WERI-Rb-1 (cell line): ENCODE data around the gene FXYD4.

ENCODE experiments used
- DNase-seq: peaks from one replicate; pipeline ENCODE4 v3.0.0-alpha.2; 2020
- H3K27ac ChIP-seq: fragments of 250-450 bp; sonication (Bioruptor Pico); 2 replicates; pipeline ENCODE4 v1.5.1; 2020; ENCODE audit warnings: mild to moderate bottlenecking, moderate library complexity
- H3K27me3 ChIP-seq: fragments of 250-450 bp; sonication (Bioruptor Pico); 2 replicates; pipeline ENCODE4 v1.5.1; 2021; ENCODE audit warnings: mild to moderate bottlenecking, low read depth, moderate library complexity; ENCODE audit not compliant: insufficient read depth, severe bottlenecking
- H3K36me3 ChIP-seq: fragments of 250-450 bp; sonication (Bioruptor Pico); 2 replicates; pipeline ENCODE4 v1.5.1; 2020; ENCODE audit warnings: mild to moderate bottlenecking, moderate library complexity
- H3K4me3 ChIP-seq: 2 replicates; pipeline ENCODE4 v1.5.1; 2011; ENCODE audit warnings: low read depth, mild to moderate bottlenecking, control low read depth, low read length
- H3K9me3 ChIP-seq: fragments of 250-450 bp; sonication (Bioruptor Pico); 2 replicates; pipeline ENCODE4 v1.5.1; 2021; ENCODE audit warnings: mild to moderate bottlenecking, moderate library complexity; ENCODE audit not compliant: severe bottlenecking
- TF ChIP-seq, protein P1 (sequence below): IDR thresholded peaks from 2 replicates; pipeline ENCODE4 v1.5.1; 2011; ENCODE audit warnings: low read depth, mild to moderate bottlenecking, control low read depth, inconsistent platforms, low read length

The FXYD4 gene

DNA sequence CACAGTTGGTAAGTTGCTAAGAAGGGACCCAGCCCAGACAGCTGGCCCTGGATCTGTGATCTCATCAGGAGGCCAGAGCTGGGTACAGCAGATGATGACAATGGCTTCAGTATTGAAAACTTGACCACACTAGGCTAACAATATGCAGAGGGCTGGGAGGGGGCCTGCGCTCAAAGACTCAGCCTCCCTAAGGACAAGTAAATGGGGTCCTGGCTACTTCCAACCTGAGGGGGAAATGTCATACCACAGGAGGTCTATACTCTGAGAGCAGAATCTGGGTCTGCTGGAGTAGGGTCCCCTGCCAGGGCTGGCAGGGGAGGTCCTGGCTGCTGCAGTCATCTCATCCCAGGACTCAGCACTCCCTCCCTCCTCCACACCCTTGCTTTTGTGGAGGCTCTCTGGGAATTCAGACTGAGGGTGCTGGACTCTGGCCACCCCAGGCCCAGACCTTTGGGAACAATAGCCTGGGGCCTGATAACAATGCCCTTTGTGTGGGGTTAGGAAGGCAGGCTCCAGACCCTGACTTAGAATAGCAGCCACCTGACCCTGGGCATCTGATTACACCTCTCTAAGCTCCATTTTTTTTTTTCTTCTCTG lies 1.4 kb downstream of the FXYD4 start:
- TF ChIP-seq, protein P1, sequence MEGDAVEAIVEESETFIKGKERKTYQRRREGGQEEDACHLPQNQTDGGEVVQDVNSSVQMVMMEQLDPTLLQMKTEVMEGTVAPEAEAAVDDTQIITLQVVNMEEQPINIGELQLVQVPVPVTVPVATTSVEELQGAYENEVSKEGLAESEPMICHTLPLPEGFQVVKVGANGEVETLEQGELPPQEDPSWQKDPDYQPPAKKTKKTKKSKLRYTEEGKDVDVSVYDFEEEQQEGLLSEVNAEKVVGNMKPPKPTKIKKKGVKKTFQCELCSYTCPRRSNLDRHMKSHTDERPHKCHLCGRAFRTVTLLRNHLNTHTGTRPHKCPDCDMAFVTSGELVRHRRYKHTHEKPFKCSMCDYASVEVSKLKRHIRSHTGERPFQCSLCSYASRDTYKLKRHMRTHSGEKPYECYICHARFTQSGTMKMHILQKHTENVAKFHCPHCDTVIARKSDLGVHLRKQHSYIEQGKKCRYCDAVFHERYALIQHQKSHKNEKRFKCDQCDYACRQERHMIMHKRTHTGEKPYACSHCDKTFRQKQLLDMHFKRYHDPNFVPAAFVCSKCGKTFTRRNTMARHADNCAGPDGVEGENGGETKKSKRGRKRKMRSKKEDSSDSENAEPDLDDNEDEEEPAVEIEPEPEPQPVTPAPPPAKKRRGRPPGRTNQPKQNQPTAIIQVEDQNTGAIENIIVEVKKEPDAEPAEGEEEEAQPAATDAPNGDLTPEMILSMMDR, result no peak
- H3K4me3 ChIP-seq, result no peak overlapping the region
- H3K27ac ChIP-seq, result no peak overlapping the region
- DNase-seq, result no peak
- H3K36me3 ChIP-seq, result no peaks in the 10 kb centered on the region
- no peaks in the 10 kb centered on the region for H3K9me3 ChIP-seq
- H3K27me3 ChIP-seq, result no peaks in the 10 kb centered on the region

GRCh38 chr10:43373461-43373860 lies 2.0 kb downstream of the FXYD4 start:
- no peak overlapping the region for H3K27ac ChIP-seq
- H3K4me3 ChIP-seq, result no peak overlapping the region
- no peaks in the 10 kb centered on the region for H3K9me3 ChIP-seq
- H3K27me3 ChIP-seq, result no peaks in the 10 kb centered on the region
- DNase-seq, result no peak
- no peaks in the 10 kb centered on the region for H3K36me3 ChIP-seq
- TF ChIP-seq, protein P1, result no peak

- H3K36me3 ChIP-seq, result no peaks in the 10 kb centered on the region
- no peaks in the 10 kb centered on the region for H3K27me3 ChIP-seq
- TF ChIP-seq, protein P1, result no peak
- H3K27ac ChIP-seq, result no peak overlapping the region
- no peak for DNase-seq
- H3K9me3 ChIP-seq, result no peaks in the 10 kb centered on the region
- H3K4me3 ChIP-seq, result no peak overlapping the region
Observed at GRCh38 chr10:43374194-43374593, 2.8 kb downstream of the FXYD4 start.

DNA sequence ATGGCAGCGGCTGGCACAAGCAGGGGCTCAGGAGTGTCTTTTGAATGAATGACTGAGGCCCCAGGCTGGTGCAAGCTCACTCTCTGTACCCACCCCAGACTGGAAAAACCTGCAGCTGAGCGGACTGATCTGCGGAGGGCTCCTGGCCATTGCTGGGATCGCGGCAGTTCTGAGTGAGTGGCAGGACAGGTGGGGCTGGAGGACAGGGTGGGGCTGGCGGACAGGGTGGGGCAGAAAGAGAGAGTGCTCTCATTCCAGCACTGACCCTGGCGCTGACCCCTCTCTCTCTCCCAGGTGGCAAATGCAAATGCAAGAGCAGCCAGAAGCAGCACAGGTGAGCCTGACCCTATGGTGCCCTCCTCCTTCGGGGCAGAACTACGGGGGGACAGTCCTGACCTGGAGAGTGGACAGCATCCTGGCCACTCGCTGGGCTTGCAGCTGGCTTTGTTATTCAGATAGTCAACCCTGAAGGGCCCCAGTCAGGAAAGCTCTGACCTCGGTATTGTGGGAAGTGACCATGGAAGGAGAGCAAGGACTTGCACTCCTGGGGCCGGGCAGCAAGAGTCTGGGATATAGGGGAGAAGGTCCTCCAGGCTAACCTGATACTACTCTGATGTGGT lies 4.1 kb downstream of the FXYD4 start:
- no peak overlapping the region for H3K4me3 ChIP-seq
- TF ChIP-seq, protein P1, result no peak
- no peaks in the 10 kb centered on the region for H3K36me3 ChIP-seq
- H3K27ac ChIP-seq, result no peak overlapping the region
- no peak for DNase-seq
- H3K9me3 ChIP-seq, result no peaks in the 10 kb centered on the region
- H3K27me3 ChIP-seq, result no peaks in the 10 kb centered on the region

GRCh38 chr10:43376046-43376635 lies 4.7 kb downstream of the FXYD4 start:
- Histone ChIP-seq H3K27ac (no peak overlapping the region), H3K36me3 (no peaks in the 10 kb centered on the region), H3K4me3 (no peak overlapping the region), H3K9me3 (no peaks in the 10 kb centered on the region), H3K27me3 (no peaks in the 10 kb centered on the region)
- TF ChIP-seq, protein P1, result no peak
- no peak for DNase-seq
